Stimulated activated CD8-positive, alpha-beta memory T cell treated with anti-CD3 and anti-CD28 coated beads, Interleukin-7, amount 100 ng/mL, for 1 hour (primary cell): ENCODE data around the gene MS4A18.
"Not testable (repeated sequence)": the region's sequence is repeated elsewhere in the genome, so short reads cannot be mapped to it uniquely, and the experiment has no call there.

ENCODE experiments used
- DNase-seq, 2 donors: peaks; one replicate each; pipeline ENCODE4 v3.0.0-alpha.2; 2020; ENCODE audit warnings: low read depth in 2 of 2

The MS4A18 gene

DNA sequence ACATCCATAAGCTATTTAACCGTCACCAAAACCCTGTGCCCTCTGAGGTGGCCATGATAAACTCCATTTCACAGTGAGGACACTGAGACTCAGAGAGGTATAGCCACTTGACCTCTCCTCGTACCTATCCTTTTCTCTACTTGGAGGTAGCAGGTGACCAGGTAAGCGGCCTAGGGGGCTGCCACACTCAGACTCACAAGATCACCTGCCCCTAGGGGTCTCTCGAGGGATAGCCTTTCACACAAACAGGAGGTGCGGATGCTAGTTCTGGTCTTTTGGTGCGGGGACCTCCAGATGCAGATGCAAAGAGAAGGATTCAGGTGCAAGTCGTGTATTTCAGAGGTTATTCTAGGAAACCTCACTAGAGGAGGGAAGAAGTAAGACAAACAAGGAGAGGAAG lies 14.6 kb downstream of the MS4A18 start:
- DNase-seq: no peak

DNA sequence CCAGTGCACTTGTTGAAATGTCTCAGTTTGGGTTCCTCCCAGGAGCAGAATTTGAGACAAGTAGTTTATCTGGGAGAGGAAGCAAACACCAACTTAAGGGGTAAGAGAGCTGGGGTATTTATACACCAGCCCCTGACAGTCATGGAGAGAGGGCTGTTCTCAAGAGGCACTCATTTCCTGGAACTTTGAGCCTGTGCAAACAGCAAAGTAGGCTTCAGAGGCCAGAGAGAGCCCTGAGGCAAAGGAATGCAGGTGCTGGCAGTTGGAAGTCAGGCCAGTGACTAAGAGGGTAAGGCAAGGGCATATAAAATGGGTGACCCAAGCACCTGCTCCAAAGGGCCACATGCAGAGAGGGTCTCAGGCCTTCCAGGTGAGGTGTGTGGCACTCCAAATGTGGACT lies 16.1 kb downstream of the MS4A18 start:
- no peak for DNase-seq

DNA sequence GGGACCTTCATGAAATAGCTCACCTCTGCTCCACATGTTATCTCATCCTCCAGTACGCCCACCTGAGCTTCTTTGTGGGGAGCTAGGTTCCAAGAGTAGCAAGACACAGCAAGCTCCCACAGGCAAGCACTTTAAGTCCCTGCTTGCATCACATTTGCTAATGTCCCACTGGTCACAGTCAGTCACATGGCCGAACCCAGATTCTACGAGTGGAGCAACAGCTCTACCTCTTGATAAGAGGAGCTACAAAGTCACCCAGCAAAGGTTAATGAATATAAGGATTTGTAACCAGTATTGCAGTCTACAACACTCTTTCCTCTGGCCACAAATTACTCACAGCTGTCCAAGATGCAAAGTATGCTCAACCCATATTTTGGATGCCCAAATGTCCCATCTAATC lies 16.9 kb downstream of the MS4A18 start:
- DNase-seq: no peak

DNA sequence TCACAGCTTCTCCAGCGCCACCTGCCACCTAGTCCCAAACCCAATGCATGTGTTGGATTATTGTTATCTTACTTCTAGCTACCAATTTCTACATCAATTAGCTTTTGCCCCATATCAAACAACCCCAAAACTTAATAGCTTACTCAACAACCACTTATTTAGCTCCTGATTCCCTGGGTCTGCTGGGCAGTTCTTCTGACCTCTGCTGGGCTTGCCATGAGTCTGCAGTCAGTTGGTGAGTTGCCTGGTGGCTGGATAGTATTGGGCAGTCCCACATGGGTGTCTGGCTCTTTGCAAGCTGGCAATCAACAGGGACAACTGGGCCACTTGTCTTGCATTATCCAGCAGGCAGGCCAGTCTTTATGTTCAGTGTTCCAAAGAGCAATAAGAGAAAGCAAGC lies 18.5 kb downstream of the MS4A18 start:
- no peak for DNase-seq

DNA sequence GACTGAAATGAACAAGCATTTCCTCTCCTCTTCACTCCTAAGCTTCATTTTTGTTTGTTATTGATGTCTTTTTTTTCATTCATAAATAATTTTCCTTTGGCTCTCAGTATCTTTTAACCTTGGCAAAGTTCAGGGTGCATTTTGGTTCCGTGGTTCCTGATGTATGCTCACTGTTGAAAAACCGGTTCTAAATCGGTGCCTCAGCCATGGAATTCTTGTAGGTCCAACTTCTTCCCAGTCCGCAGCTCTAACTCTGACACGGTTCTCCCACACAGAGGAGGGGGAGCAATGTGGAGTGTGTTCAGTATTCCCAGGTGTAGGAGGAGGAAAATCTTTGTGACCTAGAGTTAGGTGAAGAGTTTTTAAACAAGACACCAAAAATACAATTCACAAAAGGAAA lies 19.6 kb downstream of the MS4A18 start:
- DNase-seq: no peak

DNA sequence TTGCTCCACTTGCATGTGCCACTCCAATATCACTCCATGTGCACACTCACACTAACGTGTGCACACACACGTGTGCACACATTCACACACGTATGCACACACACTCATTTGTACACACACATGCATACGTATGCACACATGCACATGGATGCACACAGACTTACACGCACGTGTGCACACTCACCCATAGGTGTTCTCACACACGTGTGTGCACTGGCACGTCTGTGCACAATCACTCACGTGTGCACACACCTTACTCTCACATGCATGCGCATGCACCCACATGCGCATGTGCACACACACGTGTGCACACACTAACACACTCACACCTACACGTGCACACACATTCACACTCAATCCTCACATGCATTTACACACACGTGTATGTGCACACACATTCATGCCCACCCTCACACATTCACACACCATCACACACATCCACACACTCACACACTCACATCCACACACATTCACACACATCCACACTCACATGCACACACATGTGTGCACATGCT lies 22.9 kb downstream of the MS4A18 start:
- DNase-seq: no peak

DNA sequence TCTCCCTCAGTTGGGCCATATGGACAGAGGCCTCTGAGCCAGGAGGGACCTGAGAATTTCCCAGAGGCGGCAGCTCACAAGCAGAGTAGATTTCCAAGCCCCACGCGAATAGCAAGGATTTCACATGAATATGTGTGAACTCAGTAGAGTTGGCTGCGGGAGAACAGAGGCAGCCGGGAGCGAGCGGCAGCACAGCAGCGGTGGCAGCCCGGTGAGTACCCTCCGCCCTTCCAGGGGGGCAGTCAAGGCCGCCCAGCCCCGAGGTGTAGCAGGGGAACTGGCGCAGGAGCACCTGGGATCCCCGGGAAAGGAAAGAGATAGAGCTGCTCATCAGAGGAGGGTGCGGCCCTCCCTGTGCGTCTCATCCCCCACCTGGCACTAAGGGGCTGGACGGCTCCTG lies 23.7 kb downstream of the MS4A18 start:
- DNase-seq: no peak

DNA sequence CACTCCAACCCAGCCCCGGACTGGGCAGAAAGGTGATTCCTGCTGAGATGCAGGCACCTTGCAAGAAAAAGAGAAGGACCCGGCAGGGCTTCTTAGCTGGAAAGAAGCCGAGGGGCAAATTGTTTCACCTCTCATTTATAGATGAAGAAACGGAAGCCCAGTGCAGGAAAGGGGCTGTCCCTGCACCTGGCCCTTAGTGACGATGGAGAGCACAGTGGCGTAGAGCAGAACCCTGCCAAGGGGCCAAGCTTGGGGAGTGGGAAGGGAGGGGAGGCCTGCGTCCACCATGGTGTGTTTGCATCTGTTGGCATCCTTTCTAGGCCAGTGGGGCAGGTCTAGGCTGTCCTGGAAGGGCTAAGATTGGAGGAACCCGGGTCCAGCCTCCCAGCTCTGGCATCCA lies 24.3 kb downstream of the MS4A18 start:
- no peak for DNase-seq

DNA sequence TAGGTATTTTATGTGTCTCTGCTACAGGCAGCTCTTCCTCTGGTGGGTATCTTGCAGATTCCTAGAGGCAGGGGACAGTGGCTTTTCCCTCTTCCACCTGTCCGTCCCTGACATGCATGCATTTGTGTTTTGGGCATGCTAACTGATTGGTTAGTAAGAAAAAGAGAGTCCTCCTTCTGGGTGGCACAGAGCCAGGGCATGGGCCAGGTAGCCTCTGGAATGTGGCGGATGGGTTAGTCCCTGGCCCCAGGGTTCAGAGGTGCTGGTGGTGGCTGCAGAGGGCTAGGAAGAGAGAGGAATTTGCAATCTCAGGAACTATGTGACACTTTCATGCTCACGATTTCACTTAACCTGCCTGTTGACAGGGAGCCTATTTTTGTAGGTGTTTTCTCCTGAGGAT lies 26.4 kb downstream of the MS4A18 start:
- DNase-seq: no peak

DNA sequence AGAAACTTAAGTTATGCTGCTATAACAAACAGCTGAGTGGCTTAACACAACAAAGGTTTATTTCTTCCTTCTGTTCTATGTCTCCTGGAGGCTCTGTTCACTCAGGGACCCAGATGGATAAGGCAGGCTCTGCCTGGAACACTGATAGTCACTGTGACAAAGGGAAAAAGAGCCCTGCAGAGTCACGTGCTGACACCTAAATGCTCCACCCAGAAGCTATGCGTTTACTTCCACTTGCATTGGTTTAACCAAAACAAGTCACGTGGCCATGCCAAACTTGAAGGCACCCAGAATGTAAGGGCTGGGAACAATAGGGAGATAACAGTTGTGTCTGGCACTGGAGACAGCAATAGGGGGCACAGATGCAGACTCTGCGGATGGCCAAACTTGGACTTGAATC lies 28.8 kb downstream of the MS4A18 start:
- no peak for DNase-seq

DNA sequence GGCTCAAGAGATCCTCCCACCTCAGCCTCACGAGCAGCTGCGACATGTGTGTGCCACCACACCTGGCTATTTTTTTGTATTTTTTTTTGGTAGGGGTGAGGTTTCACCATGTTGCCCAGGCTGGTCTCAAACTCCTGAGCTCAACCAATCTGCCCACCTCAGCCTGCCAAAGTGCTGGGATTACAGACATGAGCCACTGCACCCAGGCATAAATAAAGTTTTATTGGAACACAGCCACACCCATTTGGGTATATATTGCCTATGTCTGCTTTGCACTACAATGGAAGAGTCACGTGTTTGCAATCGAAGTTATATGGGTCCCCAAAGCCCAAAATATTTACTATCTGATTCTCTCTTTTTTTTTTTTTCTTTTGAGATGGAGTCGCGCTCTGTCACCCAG lies 30.4 kb downstream of the MS4A18 start:
- no peak for DNase-seq

DNA sequence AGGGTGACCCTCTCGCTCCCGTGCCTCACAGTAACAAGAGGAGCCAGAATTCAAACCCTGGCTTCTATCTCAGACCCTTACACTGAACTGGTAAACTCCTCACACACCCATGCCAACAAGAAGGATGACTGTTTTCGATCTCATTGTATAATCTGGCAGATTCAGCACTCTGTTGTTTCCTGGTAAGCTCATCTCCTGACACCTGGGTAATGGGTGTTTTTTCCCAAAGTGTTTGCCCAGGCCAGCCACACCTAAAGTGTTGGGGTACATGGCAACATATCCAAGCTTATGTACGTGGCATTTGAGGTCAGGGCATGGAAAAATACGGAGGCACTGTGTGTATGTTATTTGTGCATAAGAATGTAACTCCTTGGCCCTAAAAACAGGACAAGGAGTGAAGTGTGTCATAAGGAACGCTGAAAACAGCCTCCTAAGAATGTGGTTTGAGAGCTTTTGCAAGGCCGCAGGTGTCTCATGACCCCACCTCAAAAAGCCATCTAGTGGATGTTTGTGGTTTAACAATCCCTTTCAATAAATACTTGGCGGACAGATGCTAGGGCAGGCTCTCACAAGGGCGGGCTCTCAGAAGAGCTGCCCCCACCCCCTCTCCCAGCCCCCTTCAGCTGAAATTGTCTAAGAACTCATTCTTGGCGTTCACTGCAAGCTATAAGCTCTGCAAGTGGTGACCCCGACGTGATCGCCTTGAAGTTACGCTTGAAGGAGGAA lies 31.9 kb downstream of the MS4A18 start, which contains the start of gene MS4A15:
Gene MS4A15, plus strand, starts transcription at position 561 of the 726 bp plus-strand sequence. CDS start 6,867 bp downstream, outside the sequence.
- no peak for DNase-seq

DNA sequence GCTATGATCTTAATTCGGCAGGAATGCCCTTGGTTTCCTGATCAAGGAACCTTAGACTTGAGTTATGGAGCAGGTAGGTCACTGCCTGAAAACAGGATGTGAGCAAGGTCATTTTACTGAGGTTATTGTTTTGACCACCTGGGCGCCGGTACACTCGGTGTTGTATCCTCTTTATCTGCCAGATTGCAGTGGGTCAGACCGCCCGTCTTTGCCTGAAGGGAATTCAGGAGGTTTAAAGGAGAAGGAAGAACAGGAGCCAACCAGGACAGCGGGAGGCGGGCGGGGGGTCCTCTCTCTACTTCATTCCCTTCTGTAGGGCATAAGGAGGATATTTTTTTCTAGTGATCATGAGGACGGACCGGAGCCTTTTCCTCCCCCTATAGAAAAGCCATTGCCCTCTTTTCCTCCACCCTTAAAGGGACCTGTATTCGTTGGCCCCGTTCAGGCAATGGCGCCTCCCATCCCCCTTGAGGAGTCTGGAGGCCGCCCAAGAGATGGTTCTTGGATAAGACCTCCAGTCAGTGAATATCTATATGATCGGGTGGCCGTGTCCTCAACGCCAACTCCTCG lies 32.8 kb downstream of the MS4A18 start:
- no peak for DNase-seq

DNA sequence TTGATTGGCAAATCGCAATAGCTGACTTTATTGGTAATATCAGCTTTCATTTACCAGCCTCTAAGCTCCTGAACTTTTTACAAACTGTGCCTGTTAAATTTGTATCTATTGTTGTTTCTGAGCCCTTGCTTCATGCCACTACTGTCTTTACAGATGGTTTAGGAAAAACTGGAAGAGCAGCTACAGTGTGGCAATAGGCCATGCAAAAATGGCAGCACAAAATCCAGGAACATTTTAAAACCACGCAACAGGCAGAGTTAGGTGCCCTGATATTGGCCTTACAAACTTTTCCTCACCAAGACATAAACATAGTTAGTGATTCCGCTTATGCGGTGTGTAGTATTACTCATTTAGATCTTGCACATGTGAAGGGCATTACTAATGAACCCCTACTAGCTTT lies 34.2 kb downstream of the MS4A18 start:
- DNase-seq: not testable (repeated sequence)

DNA sequence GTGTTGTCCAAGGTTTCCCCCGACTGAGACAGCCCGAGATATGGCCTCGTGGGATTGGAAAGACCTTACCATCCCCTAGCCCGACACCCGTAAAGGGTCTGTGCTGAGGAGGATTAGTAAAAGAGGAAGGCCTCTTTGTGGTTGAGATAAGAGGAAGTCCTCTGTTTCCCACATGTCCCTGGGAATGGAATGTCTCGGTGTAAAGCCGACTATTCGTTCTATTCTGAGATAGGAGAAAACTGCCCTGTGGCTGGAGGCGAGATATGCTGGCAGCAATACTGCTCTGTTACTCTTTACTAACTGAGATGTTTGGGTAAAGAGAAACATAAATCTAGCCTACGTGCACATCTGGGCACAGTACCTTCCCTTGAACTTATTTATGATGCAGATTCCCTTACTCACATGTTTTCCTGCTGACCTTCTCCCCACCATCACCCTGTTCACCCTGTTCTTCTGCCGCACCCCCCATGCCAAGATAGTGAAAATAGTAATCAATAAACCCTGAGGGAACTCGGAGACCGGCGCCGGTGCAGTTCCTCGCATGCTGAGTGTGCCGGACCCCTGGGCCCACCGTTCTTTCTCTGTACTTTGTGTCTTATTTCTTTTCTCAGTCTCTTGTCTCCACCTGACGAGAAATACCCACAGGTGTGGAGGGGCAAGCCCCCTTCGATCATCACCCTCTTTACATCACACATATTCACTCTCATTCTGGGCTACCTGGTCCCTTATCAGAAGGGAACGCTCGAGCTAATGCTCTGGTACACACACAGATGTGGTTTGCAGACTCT lies 35.1 kb downstream of the MS4A18 start:
- DNase-seq: not testable (repeated sequence)

DNA sequence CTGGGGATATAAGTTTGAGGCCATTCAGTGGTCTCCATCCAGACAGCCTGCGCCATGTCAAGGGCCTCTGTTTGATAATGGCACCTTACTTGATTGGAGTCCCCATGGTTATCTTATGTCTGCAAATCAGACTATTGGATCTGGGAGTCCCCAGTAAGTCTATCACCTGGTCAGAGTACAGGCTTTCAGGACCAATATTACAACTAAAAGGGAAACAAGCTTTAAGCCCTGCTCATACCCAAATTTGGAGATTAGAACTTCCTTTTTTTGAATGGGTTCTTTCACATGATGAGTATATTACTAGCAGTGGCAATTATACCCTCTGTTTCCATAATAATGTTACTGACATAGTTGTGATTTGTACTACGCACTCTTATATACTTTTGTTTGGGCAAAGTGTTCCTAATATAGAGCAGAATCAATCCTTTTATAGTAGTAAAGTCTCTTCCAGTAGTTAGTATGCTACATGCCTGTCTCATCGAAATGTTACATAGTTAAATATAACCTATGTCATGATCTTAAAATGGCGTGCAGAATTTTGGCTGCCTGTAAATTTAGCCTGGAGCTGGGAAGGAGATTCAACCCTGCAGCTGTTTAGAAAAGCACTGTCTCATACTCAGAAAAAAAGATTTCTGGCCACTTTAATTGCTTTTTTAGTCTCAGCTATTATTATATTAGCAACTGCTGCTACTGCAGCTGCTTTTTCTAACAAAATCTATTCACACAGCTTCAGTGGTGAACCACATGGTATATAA lies 37.1 kb downstream of the MS4A18 start:
- no peak for DNase-seq

DNA sequence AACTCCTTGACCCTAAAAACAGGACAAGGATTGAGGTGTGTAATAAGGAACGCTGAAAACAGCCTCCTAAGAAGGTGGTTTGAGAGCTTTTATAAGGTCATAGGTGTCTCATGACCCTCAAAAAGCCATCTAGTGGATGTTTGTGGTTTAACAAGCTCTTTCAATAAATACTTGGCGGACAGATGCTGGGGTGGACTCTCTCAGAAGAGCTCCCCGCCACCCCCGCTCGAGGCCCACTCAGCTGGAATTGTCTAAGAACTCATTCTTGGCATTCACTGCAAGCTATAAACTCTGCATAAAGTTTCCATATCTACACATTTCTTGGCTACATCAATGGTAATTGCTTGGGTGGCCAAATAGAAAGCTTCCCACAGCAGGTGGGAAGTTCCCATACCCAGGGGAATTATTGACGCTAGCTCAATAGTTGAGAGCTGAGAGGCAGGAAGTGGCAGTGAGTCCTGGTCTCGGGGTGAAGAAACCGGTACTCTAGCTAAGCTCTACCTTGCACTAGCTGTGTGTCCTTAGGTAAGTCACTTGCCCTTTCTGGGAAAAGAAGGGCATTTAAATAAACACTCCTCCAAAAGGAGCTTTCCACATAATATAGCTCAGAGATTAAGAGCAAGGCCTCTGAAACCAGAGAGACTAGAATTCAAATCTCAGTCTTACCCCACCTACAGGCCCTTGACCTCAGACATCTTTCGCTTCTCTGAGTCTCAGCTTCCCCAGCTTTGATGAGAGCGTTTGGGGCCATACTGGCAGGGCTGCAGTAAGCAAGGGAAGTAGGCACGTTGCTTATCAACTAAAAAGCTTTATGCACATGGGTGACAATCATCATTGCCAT lies 38.6 kb downstream of the MS4A18 start:
- DNase-seq: no peak

DNA sequence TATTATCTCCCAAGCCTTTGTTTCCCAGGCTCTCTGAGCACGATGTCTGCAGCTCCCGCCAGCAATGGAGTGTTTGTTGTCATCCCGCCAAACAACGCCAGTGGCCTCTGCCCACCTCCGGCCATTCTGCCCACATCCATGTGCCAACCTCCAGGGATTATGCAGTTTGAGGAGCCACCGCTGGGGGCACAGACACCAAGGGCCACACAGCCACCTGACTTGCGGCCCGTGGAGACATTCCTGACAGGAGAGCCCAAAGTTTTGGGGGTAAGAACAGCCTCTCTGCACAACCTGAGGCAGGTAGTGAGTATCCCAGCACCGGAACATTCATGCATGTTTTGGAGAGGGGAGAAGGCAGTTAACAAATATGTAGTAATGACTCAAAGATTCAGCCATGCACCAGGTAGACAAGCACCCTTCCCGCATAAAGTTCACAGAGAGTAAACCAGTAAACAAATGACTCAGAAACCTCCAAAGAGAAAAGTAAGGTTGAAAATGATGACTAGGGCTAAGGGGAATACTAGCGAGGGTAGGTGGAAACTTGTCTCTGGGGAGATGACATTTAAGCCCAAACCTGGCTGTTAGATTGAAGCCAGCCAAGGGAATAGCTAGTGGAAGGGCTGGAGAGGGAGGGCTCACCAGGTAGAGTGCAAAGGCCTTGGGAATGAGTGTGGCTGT lies 39.3 kb downstream of the MS4A18 start:
- no peak for DNase-seq

DNA sequence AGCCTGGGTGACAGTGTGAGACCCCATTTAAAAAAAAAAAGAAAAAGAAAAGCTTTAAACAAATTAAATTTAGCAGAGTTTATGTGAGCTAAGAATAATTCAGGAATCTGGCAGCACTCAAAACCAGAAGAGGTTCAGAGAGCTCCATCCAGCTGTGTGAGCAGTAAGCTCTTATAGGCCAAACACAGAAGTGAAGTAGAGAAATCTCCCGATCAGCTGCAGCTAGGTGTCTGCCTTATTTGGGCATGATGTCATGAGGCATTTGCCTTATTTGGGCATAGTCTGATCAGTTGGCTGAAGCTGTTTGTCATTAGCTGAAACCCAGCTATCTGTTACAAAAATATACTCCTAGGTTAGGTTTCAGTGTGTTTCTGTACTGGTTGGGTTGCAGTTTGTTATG lies 40.4 kb downstream of the MS4A18 start:
- DNase-seq: no peak

DNA sequence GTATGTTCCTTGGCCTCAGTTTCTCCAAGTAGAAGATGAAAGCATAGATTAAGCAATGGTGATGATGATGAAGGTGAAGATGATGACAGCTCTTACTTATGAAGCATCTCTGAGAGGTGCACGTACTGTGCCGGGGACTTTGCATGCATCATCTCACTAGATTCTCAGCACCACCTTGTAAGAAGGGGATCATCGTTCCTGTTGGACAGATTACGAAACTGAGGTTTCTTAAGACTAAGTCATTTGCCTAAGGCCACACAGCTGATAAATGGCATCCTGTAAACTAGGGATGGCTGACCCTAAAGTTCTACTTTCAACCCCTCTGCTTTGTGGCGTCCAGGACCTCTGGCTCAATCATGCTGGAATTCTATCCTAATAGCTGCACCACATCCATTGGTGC lies 40.8 kb downstream of the MS4A18 start:
- no peak for DNase-seq

DNA sequence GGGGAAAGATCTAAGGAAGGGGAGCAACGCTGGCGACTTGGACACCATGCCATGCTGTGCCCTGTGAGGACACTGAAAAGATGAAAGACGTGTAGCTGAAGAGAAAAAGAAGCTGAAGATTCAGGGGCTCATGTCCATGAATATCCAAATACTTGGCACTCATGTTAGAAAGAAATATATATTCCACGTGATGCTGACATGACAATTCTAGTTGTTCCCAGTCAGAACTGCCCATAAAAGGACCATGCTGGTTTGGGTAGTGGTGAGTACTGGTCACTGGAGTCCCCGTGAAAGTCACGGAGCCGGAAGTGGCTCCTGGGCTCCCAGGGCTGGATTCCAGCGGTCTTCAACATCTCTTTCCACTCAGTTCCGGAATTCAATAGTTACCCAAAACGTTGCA lies 42.0 kb downstream of the MS4A18 start:
- no peak for DNase-seq
